Measurements from ENCODE around the gene CATSPERZ.
A peak's percentile ranks its signal among the peaks of the same experiment; 100 is the strongest.

Gene CATSPERZ

DNA sequence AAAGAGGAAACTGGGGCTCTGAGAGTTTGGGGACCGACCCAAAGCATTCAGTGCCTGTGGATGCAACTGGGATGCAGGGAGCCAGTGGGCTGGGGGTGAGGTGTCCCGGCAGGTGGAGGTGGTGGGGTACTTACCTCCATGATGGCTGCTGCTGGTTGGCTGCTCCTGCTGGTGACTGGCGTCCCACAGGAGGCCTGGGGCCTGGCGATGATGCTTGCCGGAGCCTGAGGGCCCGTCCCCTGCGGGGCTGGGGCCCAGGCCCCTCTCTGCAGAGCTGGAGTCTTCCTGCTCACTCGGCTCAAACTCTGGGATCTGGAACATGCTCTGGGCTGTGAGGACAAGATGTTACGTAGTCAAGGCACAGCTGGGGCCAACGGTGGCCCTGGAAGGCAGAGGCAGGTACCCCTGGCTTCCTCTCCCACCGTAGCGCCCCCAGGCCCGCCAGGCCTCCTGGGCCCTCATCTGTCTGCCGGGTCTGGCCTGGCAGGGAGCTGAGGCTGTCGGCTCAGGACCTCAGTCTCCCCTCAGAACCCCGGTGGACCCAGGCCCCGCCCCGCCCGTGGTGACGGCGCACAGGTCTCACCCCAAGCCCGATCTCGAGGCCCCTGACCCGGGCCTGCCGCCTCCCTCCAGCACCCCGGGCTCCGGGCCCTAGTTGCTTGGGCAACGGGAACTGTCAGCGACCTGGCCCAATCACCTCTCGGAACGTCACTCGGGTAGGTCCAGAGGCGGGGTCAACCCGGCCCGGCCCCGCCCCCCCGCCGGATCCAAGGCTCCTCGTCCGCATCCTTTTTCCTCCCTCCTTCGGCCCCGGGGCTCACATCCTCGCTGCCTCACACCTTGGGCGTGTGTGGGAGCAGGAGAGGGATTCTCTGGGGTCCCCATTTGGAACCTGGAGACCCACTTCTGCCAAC is 15.9 kb upstream of the CATSPERZ start, which contains the start of gene BAD:
TSS of gene BAD (minus strand) at position 618 of the 914 bp plus-strand sequence. CDS start at position 321, 297 bp downstream.
- peak; percentile 54 to 99 (median 94) for DNase-seq

DNA sequence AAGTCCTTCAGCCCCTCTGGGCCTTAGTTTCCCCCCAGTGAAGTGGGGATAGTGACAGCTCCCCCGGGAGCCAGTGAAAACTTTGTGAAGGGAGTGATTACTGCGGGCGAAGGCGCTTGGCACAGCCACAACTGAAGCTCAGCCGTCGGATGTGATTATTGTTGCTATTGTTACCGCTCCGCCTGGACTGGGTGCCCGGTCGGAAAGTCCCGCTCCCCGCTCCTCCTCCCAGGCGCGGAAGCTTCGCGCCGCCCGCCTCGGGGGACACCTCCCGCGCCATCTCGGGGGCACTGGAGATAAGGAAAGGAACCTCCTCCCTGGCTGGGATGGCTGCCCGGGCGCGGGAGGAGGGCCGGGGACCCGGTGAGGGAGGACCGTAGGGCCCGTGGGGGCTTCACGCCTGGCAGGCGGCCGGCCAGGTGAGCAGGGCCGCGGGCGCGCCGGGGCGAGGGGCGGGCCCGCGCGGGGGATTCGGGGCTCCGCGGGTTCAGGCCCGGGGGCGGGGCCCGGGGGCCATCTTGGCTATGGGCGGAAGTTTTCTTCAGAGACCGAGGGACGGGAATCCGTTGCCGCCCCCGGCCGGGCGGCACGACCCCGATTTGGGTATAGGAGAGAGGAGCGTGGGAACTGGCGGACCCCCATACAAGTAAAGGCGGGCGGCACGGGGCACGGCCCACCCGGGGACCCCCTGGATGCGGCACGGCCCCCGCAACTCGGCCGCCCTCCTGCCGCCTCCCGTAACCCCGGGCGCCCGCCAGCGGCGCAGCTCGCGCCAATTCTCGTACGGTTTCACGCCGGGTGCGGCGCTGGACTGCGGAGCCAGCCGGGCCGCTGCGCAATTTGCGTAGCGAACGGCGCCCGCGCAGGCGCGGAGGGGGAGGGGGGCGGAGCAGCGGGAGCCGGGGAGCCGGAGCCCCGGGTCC is 14.9 kb upstream of the CATSPERZ start, which contains the start of gene GPR137:
TSS of gene GPR137 (plus strand) at position 887 of the 923 bp plus-strand sequence. CDS start 677 bp downstream, outside the sequence.
- peak in 55 of 56 donors; percentile 35 to 98 (median 86) for DNase-seq

DNA sequence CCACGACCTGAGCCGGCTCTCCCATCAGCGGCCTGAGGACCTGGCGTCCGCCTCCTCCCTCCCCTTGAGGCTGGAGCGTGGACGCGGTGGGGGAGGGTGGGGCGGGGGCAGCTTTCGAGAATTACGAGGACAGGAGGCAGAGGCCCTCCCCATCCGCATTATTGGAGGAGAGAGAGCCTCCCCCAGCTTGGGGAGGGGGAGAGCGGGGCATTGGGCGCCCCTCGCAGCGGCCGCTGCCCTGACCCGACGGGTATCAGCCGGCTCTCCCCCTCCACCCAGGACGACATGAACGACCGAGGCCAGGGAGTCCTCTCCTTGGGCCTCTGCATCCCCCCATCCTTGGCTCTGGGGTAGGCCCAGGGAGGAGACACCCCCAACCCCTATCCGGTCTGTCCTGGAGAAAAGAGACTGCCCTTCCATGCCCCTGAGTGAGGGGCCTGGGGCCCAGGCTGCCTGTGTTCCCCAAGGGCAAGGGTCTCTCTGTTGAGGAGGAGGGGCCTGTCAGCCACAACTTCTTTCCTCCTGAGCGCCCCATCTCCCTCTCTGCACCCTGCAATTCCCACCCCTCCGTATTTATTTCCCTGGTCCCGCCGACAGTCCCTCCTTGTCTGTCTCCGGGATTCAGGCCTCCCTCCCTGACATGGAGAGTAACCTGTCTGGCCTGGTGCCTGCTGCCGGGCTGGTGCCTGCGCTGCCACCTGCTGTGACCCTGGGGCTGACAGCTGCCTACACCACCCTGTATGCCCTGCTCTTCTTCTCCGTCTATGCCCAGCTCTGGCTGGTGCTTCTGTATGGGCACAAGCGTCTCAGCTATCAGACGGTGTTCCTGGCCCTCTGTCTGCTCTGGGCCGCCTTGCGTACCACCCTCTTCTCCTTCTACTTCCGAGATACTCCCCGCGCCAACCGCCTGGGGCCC is 14.0 kb upstream of the CATSPERZ start:
- DNase-seq = no peak

DNA sequence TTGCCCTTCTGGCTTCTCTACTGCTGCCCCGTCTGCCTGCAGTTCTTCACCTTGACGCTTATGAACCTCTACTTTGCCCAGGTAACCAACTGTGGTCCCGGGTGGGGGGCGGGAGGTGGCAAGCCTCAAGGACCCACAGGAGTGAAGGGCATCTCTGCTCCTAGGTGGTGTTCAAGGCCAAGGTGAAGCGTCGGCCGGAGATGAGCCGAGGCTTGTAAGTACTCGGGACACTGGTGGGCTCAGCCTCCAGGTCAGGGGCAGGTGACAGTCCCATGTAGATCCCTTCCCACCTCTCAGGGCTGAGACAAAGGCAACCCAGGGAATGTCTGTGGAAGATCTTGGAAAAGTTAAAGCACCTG is 13.4 kb upstream of the CATSPERZ start:
- DNase-seq = no peak

DNA sequence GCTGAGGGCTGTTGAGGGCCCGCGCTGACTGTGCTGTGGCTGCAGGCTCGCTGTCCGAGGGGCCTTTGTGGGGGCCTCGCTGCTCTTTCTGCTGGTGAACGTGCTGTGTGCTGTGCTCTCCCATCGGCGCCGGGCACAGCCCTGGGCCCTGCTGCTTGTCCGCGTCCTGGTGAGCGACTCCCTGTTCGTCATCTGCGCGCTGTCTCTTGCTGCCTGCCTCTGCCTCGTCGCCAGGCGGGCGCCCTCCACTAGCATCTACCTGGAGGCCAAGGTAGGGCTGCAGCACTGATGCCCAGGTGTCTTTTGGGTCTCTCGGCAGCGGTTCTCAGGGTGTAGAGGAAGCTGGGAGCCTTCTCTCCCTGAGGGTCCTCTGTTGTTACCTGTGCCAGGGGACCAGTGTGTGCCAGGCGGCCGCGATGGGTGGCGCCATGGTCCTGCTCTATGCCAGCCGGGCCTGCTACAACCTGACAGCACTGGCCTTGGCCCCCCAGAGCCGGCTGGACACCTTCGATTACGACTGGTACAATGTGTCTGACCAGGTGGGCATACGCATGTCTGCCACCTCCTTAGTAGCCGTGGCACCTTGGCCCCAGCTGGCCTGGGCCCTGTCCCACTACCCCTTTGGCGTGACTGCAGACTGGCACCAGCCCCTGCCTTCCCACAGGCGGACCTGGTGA is 12.3 kb upstream of the CATSPERZ start:
- DNase-seq = no peak

DNA sequence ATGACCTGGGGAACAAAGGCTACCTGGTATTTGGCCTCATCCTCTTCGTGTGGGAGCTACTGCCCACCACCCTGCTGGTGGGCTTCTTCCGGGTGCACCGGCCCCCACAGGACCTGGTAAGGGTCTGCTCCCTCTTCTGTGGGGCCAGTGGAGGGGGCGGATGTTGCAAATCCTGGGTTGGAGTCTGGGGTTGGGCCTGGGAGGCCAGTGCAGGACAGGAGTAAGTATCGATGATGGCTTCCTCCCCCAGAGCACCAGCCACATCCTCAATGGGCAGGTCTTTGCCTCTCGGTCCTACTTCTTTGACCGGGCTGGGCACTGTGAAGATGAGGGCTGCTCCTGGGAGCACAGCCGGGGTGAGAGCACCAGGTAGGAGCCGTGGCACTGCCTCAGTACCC is 11.8 kb upstream of the CATSPERZ start:
- DNase-seq = no peak

DNA sequence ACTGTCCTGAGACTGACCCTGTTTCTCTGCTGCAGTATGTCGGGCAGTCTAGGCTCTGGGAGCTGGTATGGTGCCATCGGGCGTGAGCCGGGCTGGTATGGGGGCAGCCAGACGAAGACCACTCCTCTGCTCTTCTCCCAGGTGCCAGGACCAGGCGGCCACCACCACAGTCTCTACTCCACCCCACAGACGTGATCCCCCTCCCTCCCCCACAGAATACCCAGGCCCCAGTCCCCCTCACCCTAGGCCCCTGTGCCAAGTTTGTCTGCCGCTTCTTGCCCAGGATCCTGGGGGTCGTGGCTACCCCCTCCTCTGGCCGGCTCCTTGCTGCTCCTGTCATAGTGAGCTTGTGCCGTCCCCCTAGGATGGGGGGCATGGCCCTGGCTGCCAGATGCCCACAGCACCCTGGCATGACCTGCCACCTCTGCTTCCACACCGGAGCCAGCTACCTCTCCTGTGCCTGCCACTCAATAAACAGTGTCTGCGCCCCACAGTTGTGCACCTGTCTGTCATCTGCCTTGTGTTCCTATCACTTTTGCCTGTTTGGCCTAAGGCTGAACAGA is 11.1 kb upstream of the CATSPERZ start:
- DNase-seq = no peak

DNA sequence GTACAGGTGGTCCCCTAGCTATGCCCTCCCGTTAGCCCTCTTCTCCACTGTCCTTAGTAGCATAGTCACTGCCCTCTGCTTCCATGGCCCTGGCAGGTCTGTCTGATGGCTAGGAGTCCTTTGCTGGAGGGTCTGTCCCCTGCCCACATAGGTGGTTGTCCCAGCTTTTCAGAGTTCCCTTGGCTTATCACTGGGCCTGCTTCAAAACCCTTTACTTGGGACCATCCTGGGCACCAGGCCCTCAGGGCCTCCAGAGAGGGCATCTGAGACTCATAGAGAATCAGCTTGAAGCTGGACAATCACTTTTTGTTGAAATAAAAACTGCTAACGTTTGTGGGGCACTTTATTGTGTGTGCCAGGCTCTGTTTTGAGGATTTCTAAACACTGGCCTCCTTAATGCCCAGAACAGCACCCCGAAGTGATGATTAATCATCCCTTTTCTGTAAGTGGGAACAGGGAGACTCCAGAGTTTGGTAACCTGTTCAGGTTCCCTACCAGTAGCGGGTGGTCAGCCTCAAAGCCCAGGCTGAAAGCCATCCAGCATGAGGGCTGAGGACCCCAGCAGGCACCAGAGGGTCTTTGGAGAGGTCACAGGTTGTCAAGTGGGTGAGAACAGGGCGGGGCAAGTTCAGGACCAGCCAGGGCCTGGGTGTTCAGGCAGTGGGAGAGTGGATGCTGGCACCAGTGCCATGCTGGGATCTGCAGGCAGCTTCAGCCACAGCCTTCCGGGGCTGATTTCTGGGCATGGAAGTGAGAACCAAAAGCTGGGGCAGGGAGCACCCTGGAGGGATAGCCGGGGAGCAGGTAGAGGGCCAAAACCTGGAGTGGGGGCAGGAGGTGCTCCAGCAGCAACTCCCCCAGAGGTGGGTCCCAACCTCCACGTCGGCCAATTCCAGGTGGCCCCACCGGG is 9.6 kb upstream of the CATSPERZ start:
- no peak for DNase-seq

DNA sequence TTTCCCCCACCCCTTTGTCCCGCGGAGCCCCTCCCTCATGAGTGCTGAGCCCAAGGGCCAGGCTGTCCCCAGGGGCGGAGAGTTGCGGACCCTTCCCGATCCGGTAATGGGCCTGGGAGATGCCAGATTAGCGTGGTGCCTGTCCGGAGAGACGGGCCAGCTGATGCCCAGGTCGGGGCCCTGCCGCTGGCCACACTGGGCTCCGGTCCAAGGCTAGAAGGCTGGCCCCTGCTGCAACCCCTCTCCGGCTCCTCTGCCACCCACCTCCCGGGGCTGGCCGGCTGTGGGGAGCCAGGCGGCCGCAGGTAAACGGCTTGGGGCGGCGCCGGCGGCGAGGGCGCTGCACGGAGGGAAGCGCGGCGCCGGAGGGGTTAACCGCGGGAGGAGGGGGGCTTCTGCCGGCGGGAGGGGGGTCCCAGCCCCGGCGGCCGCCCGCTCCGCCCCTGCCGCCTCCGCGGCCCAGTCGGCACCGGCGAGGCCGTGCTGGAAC is 8.9 kb upstream of the CATSPERZ start, which contains the start of gene KCNK4:
TSS of gene KCNK4 (plus strand) at position 41 of the 490 bp plus-strand sequence. CDS start 1,717 bp downstream, outside the sequence.
- peak in 1 of 56 donors; percentile 23 for DNase-seq

DNA sequence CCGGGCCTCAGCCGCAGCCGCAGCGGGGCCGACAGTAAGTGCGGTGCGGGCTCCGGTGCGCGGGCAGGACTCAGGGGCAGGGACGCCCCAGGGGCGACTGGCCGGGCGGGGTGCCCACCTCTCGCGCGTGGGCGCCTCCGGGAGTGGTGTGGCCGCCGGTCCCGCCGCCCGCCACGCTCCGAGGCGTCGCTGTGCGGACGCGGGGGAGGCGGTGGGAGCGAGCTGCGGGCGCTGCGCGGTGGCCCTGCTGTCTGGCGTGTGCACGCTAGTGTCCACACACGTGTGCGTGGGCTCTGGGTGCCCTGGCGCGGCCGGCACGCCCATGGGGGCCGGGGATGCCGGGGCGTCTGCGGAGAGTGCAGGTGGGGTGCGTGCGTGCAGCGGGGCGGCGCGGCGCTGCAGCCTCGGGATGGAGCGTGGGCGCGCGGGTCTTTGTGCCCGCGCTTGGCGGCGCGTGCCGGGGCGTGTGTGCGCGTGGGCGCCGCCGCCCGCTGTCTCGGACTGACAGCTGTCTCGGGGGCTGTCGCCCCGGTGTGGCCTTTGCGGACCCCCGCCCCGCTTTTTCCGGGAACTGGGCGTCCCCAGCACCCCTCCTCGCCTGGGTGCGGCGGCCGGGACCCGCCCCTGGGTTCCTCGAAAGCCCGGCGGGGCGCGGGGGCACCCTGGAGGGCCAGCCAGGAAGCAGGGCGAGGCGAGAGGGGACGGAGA is 8.3 kb upstream of the CATSPERZ start:
- DNase-seq = peak in 3 of 56 donors; percentile 32 to 48 (median 39)

DNA sequence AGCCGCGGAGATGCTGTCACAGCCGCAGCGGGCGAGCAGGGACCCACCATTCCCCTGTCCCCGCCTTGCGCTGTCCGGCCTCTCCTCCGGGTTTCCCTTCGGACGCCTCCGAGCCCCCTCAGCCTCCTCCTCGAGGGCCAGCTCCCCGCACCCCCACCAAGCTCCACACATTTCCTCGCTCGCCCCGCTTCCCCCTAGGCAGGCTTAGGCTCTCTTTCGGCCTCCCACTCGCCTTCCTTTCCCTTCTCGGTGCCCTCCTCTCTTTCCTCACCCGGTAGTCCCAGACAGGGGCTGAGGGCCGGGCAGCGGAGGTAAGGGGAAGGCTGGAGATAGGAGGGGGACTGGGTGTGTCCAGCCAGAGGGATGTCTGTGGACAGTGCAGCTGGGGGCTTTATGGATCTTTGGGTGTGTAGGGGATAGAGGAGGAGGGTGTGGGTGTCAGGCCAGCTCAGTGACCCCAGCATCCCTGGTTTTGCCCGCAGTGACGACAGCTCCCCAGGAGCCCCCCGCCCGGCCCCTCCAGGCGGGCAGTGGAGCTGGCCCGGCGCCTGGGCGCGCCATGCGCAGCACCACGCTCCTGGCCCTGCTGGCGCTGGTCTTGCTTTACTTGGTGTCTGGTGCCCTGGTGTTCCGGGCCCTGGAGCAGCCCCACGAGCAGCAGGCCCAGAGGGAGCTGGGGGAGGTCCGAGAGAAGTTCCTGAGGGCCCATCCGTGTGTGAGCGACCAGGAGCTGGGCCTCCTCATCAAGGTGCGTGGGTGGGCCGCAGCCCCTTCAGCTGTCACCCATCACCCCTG is 7.5 kb upstream of the CATSPERZ start:
- DNase-seq = peak in 1 of 56 donors; percentile 11

DNA sequence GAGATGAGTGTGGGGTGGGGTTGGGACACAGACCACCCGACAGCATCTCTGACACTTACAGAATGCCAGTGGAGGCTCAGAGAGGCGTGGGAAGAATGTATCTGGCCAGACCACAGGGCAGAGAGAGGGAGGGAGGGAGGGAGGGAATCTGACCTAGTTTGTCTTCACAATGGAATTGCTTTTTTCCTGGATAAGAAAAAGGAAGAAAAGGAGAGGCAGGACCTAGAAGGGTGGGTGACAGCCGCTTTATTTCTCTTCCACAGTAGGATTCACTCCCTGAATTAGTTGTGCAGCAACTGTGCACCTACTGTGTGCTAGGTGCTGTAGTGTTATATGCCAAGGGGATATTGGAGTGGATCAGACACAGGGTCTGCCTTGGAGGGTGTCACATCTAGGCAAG is 5.4 kb upstream of the CATSPERZ start:
- DNase-seq = peak in 1 of 56 donors; percentile 9

DNA sequence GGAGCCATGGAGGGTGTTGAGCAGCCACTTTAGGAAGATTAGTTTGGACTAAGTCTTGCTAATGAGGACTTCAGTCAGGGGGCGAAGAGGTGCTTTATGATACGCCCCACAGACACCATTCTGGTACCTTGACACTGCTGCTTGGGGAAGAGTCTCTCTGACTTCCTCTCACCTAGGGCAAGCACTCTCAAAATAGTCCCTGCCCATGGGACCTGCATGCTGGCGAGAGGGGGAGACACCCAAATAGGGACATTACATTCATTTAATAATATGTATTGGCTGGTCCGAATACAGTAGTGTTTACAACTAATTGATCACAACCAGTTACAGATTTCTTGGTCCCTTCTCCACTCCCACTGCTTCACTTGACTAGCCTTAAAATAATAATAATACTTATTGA is 4.4 kb upstream of the CATSPERZ start:
- DNase-seq = no peak

DNA sequence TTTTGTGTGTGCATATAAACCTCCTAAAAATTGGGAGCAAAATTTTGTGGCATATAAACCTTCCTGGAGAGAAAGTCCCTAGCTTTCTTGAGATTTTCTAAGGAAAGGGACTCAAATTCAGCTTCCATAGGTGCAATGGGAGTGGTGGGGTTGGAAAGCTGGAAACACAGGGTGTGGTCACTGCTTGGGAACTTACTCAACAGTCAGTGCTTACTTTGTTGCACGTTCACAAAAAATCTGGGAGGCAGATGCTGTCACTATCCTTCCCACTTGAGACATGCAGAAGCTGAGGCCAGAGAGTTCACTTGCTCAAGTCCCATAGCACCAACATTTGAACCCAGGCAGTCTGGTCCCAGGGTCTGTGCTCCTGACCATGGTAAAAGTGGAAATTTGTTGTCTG is 3.9 kb upstream of the CATSPERZ start:
- DNase-seq = no peak

DNA sequence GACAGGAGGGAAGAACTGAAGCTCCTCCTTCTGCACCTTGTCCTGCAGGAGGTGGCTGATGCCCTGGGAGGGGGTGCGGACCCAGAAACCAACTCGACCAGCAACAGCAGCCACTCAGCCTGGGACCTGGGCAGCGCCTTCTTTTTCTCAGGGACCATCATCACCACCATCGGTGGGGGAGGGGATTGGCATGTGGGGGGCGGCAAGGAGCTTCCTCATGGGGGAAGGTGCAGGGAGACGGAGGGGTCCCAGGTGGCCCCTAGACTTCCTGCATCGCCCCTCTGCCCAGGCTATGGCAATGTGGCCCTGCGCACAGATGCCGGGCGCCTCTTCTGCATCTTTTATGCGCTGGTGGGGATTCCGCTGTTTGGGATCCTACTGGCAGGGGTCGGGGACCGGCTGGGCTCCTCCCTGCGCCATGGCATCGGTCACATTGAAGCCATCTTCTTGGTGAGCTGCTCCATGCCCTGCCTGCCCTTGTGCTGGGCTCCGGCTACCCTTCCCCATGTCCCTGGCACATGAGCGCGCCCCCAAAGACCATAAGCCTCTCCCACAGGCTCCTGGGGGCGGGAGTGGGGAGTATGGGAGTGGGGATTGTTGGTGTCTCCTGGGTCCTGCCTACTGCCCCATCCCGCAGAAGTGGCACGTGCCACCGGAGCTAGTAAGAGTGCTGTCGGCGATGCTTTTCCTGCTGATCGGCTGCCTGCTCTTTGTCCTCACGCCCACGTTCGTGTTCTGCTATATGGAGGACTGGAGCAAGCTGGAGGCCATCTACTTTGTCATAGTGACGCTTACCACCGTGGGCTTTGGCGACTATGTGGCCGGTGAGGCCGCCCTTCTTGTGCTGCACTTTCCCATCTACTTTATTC is 3.1 kb upstream of the CATSPERZ start:
- DNase-seq = no peak
